GM12878 (cell line): ENCODE measurements around the gene CENPX. TPM values are rescaled to one million over a fixed set of nuclear protein-coding genes. Genes with fewer than 3 reads are reported as not detected.
A peak's percentile ranks its signal among the peaks of the same experiment; 100 is the strongest.

Experiments
- ATF3 ChIP-seq: IDR thresholded peaks from 2 replicates; pipeline ENCODE4 v1.6.1; 2011; ENCODE audit warnings: low read depth, mild to moderate bottlenecking, low read length, moderate library complexity, borderline replicate concordance; ENCODE audit errors: extremely low read depth
- BCL3 ChIP-seq: IDR thresholded peaks from 2 replicates; pipeline ENCODE4 v1.6.1; 2011; ENCODE audit warnings: borderline replicate concordance, low read depth, mild to moderate bottlenecking, moderate library complexity, low read length; ENCODE audit not compliant: insufficient read depth, poor library complexity, severe bottlenecking
- CEBPB ChIP-seq, 2 experiments: fragments of 150-350 bp in 1 of 2; IDR thresholded peaks; 2 replicates each; pipeline ENCODE4 v1.6.1; 2012 to 2014; ENCODE audit warnings: low read depth in 2 of 2, low read length in 2 of 2, borderline replicate concordance in 1 of 2, inconsistent platforms in 1 of 2
- CHD1 ChIP-seq: IDR thresholded peaks from 2 replicates; pipeline ENCODE4 v1.6.1; 2012; ENCODE audit warnings: low read depth, low read length, improper control_type of control experiment
- FOXK2 ChIP-seq: fragments of 450-650 bp; IDR thresholded peaks from 2 replicates; pipeline ENCODE4 v1.6.1; 2017; ENCODE audit warnings: mild to moderate bottlenecking, moderate library complexity
- IRF3 ChIP-seq: fragments of 450-650 bp; IDR thresholded peaks from 2 replicates; pipeline ENCODE4 v1.6.1; 2014; ENCODE audit warnings: mild to moderate bottlenecking
- MTA2 ChIP-seq: fragments of 450-650 bp; IDR thresholded peaks from 2 replicates; pipeline ENCODE4 v1.6.1; 2016; ENCODE audit warnings: low read depth, mild to moderate bottlenecking, moderate library complexity
- MTA3 ChIP-seq: IDR thresholded peaks from 2 replicates; pipeline ENCODE4 v1.6.1; 2012; ENCODE audit warnings: low read length, inconsistent platforms, borderline replicate concordance
- NFXL1 ChIP-seq: fragments of 450-650 bp; IDR thresholded peaks from 2 replicates; pipeline ENCODE4 v1.6.1; 2017; ENCODE audit warnings: antibody characterized with exemption, mild to moderate bottlenecking, borderline replicate concordance
- RAD21 ChIP-seq: IDR thresholded peaks from 2 replicates; pipeline ENCODE4 v1.6.1; 2011; ENCODE audit warnings: mild to moderate bottlenecking, low read depth, low read length, moderate library complexity; ENCODE audit not compliant: insufficient read depth
- RAD51 ChIP-seq: fragments of 450-650 bp; IDR thresholded peaks from 2 replicates; pipeline ENCODE4 v1.6.1; 2016; ENCODE audit warnings: moderate library complexity, mild to moderate bottlenecking, inconsistent platforms
- SKIL ChIP-seq: fragments of 450-650 bp; IDR thresholded peaks from 2 replicates; pipeline ENCODE4 v1.6.1; 2017; ENCODE audit warnings: mild to moderate bottlenecking, low read depth, inconsistent platforms; ENCODE audit not compliant: poor library complexity, severe bottlenecking
- ZBTB40 ChIP-seq: fragments of 450-650 bp; IDR thresholded peaks from 2 replicates; pipeline ENCODE4 v1.6.1; 2016; ENCODE audit warnings: mild to moderate bottlenecking, moderate library complexity, borderline replicate concordance
- ZNF207 ChIP-seq: fragments of 450-650 bp; IDR thresholded peaks from 2 replicates; pipeline ENCODE4 v1.6.1; 2014; ENCODE audit warnings: antibody characterized with exemption, mild to moderate bottlenecking, borderline replicate concordance
- ZNF592 ChIP-seq: fragments of 450-650 bp; IDR thresholded peaks from 2 replicates; pipeline ENCODE4 v1.6.1; 2017; ENCODE audit warnings: mild to moderate bottlenecking, moderate library complexity
- polyA plus RNA-seq, 11 experiments: library from polyadenylated mRNA; depleted of rRNA in 4 of 11; unstranded in 6 of 11; stranded (reverse) in 5 of 11; fragments of >200 nt; fragmentation: Nextera tagmentation in 4 of 11; fragmentation: Illumina TruSeq in 1 of 11; extraction: Ambion mirVana in 4 of 11; extraction: Trizol in 1 of 11; gene quantifications; 1 replicate in 1 of 11; 2 replicates in 10 of 11; pipeline versions ENCODE4 v1.2.1 to v1.2.3, GENCODE V29; 2011 to 2016; ENCODE audit warnings: inconsistent platforms in 2 of 11, missing spikeins in 2 of 11, low read depth in 1 of 11
- total RNA-seq, 4 experiments: library from RNA; depleted of rRNA in 3 of 4; stranded (reverse); fragments of >200 nt in 3 of 4; fragmentation: Illumina TruSeq in 1 of 4; extraction: Trizol in 1 of 4; gene quantifications; 2 replicates each; pipeline versions ENCODE4 v1.2.1 to v1.2.3, GENCODE V29; 2013 to 2021

CENPX gene
- total and polyA plus RNA-seq, 10 of the 15 experiments (the other 5 are each of a cell fraction or from before 2014, with no cell fraction given) = 11.7 to 182 (median 71.9) TPM

GRCh38 chr17:81977211-81977808 lies 45.4 kb downstream of the CENPX start, which contains the start of gene ASPSCR1 (continued):
- TF ChIP-seq SKIL = no peak
- TF ChIP-seq RAD21 = no peak
- no peak for TF ChIP-seq CHD1
- peak; percentile 81 for TF ChIP-seq RAD51
- no peak for TF ChIP-seq CEBPB (IDR thresholded peaks at IDR 0.05; ENCODE audit: borderline replicate concordance in 1 of 2, low read depth in 2 of 2, low read length in 2 of 2)
- TF ChIP-seq MTA2 = no peak
- TF ChIP-seq MTA3 = no peak
- TF ChIP-seq FOXK2 = 0 out of 2 replicates have a peak, but pooled peaks have one; percentile 42
- peak; percentile 97 for TF ChIP-seq ZBTB40
- TF ChIP-seq ZNF592 = peak; percentile 76; the same call in 1 of the 2 replicates
- peak; percentile 97 for TF ChIP-seq ATF3
- no peak for TF ChIP-seq NFXL1
- TF ChIP-seq IRF3 = 0 out of 2 replicates have a peak, but pooled peaks have one; percentile 41
- peak; percentile 96; the same call in 1 of the 2 replicates for TF ChIP-seq ZNF207
- peak; percentile 45 for TF ChIP-seq BCL3
